Measurements from ENCODE around the gene BRD1.

The BRD1 gene

DNA sequence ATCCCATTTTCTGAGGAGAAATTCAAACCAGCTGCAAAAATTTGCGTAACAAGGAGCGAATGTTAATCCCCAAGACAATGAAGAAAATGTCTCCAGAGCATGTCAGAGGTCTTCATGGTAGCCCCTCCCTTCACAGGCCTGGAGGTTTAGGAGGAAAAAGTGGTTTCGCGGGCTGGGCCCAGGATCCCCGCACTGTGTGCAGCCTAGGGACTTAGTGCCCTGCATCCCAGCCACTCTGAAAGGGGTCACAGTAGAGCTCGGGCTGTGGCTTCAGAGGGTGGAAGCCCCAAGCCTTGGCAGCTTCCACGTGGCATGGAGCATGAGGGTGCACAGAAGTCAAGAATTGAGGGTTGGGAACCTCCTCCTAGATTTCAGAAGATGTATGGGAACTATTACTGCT lies 87.4 kb downstream of the BRD1 start:
- peak in 1 of 2 donors; percentile 40 for DNase-seq
- H3K9me3 ChIP-seq: peaks cover 0 to 11% (median 2%) of the 10 kb centered on the region in 3 donors
- H3K27me3 ChIP-seq: peaks cover 0 to 20% of the 10 kb centered on the region in 2 donors
- no peak overlapping the region for H3K27ac ChIP-seq
- no peak overlapping the region for H3K4me3 ChIP-seq
- intact Hi-C loops (cut with DNase I; ENCODE audit: low total_unique reads): no loop called here
- no peaks in the 10 kb centered on the region for H3K4me1 ChIP-seq
- no peaks in the 10 kb centered on the region for H3K36me3 ChIP-seq
- TF ChIP-seq CTCF (IDR thresholded peaks at IDR 0.05): no peak

GRCh38 chr22:49739138-49739537 lies 88.5 kb downstream of the BRD1 start:
- H3K4me3 ChIP-seq: no peak overlapping the region
- peaks cover 0 to 29% of the 10 kb centered on the region in 2 donors for H3K27me3 ChIP-seq
- intact Hi-C loops (cut with DNase I; ENCODE audit: low total_unique reads): no loop called here
- peaks cover 0 to 6% (median 2%) of the 10 kb centered on the region in 3 donors for H3K9me3 ChIP-seq
- no peak overlapping the region for H3K27ac ChIP-seq
- H3K4me1 ChIP-seq: no peaks in the 10 kb centered on the region
- DNase-seq: no peak
- H3K36me3 ChIP-seq: no peaks in the 10 kb centered on the region
- no peak for TF ChIP-seq CTCF (IDR thresholded peaks at IDR 0.05)

DNA sequence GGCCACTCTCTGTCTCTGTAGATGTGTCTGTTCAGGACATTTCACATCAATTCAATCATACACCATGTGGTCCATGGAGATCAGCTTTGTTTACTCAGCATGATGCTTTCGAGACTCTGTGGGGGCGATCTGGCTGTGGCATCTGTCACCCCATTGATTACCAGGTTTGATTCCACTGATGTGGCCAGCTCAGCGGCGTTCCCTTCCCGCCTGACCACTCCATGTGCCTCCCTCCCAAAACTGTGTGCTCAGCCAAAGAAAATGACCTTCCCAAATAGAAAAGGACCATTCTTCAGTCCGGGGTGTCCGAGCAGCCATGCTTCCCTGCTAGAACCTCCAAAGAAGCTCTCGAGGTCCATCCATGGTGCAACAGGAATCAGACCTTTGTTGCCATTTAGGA lies 89.1 kb downstream of the BRD1 start:
- Histone ChIP-seq H3K4me1 (no peaks in the 10 kb centered on the region), H3K27me3 (peaks cover 0 to 29% of the 10 kb centered on the region in 2 donors), H3K4me3 (no peak overlapping the region), H3K9me3 (peaks cover 0 to under 1% (median 0%) of the 10 kb centered on the region in 3 donors), H3K27ac (no peak overlapping the region), H3K36me3 (no peaks in the 10 kb centered on the region)
- DNase-seq: no peak
- no peak for TF ChIP-seq CTCF (IDR thresholded peaks at IDR 0.05)
- intact Hi-C loops (cut with DNase I; ENCODE audit: low total_unique reads): no loop called here

GRCh38 chr22:49738006-49738405 lies 89.7 kb downstream of the BRD1 start:
- intact Hi-C loops (cut with DNase I; ENCODE audit: low total_unique reads): no loop called here
- Histone ChIP-seq H3K27ac (no peak overlapping the region), H3K9me3 (no peaks in the 10 kb centered on the region), H3K4me3 (no peak overlapping the region), H3K4me1 (no peaks in the 10 kb centered on the region), H3K36me3 (no peaks in the 10 kb centered on the region), H3K27me3 (peaks cover 0 to 29% of the 10 kb centered on the region in 2 donors)
- TF ChIP-seq CTCF (IDR thresholded peaks at IDR 0.05): no peak
- no peak for DNase-seq

DNA sequence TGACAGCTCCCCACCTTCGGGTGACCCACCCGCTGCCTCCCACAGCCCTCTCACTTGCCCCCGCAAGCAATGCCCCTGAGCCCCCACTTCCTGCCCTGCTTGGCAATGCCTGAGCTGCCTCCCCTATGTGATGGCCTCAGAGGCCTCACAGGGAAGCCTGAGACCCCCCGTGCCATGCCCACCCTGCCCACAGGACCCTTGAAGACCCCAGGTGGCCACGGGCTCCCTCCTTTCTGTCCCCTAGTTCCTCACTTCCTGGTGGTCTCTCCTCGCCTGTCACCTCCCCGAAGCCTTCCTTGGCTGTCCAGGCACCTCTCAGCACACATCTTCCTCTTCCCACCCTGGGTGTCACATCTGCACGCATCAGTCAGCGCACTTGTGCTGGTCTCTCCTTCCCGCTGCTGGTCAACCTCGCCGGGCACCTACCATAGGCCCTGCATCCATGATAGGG lies 90.5 kb downstream of the BRD1 start:
- H3K27me3 ChIP-seq: peaks cover 0 to 29% of the 10 kb centered on the region in 2 donors
- intact Hi-C loops (cut with DNase I; ENCODE audit: low total_unique reads): no loop called here

More for the DNA sequence above, 90.5 kb downstream of the BRD1 start:
- no peak for TF ChIP-seq CTCF (IDR thresholded peaks at IDR 0.05)
- no peaks in the 10 kb centered on the region for H3K4me1 ChIP-seq
- H3K36me3 ChIP-seq: no peaks in the 10 kb centered on the region
- peaks cover 0 to 7% (median 0%) of the 10 kb centered on the region in 3 donors for H3K9me3 ChIP-seq
- H3K4me3 ChIP-seq: no peak overlapping the region
- DNase-seq: no peak
- no peak overlapping the region for H3K27ac ChIP-seq
